HK-2 (cell line): ENCODE data around the gene MEIS2.

Experiments used
- DNase-seq: peaks from one replicate; pipeline ENCODE4 v3.0.0-alpha.2; 2018; ENCODE audit not compliant: unreplicated experiment

MEIS2 gene

GRCh38 chr15:37098468-37099318 lies 1.7 kb downstream of the MEIS2 start:
- DNase-seq = peak; percentile 24

- DNase-seq = no peak
These were observed 3.0 kb downstream of the MEIS2 start for GRCh38 chr15:37097144-37097919.

- no peak for DNase-seq
These were observed 3.7 kb downstream of the MEIS2 start for GRCh38 chr15:37096558-37097143.

- DNase-seq = no peak
These were observed 4.4 kb downstream of the MEIS2 start for GRCh38 chr15:37095770-37096557.

GRCh38 chr15:37094915-37095711 lies 5.2 kb downstream of the MEIS2 start:
- no peak for DNase-seq

GRCh38 chr15:37094333-37094914 lies 5.9 kb downstream of the MEIS2 start:
- no peak for DNase-seq

GRCh38 chr15:37093480-37094332 lies 6.6 kb downstream of the MEIS2 start:
- DNase-seq = no peak

- no peak for DNase-seq
These were observed 9.7 kb downstream of the MEIS2 start for GRCh38 chr15:37090543-37091175.

- DNase-seq = no peak
These were observed 11.9 kb downstream of the MEIS2 start for GRCh38 chr15:37088436-37088835.

- DNase-seq = no peak
These were observed 13.2 kb downstream of the MEIS2 start for GRCh38 chr15:37087131-37087588.

GRCh38 chr15:37086521-37086920 lies 13.8 kb downstream of the MEIS2 start:
- no peak for DNase-seq

GRCh38 chr15:37086120-37086519 lies 14.2 kb downstream of the MEIS2 start:
- DNase-seq = no peak

- DNase-seq = no peak
These were observed 15.7 kb downstream of the MEIS2 start for GRCh38 chr15:37084602-37085001.

GRCh38 chr15:37083610-37084009 lies 16.7 kb downstream of the MEIS2 start:
- no peak for DNase-seq

GRCh38 chr15:37081983-37082382 lies 18.4 kb downstream of the MEIS2 start:
- no peak for DNase-seq

GRCh38 chr15:37080261-37080921 lies 20.0 kb downstream of the MEIS2 start:
- no peak for DNase-seq

GRCh38 chr15:37079726-37080125 lies 20.6 kb downstream of the MEIS2 start:
- no peak for DNase-seq

- DNase-seq = no peak
These were observed 21.8 kb downstream of the MEIS2 start for GRCh38 chr15:37078566-37078965.
